IgD-negative memory B cell (primary cell): ENCODE measurements around the gene ZNF821. TPM values are rescaled to one million over a fixed set of nuclear protein-coding genes. Genes with fewer than 3 reads are reported as not detected.
"Not testable (repeated sequence)": the region's sequence is repeated elsewhere in the genome, so short reads cannot be mapped to it uniquely, and the experiment has no call there.

Experiments used
- H3K27ac Mint-ChIP-seq, 3 donors: one replicate each; pipeline ENCODE4 v1.8.0; 2020 to 2022; ENCODE audit warnings: mild to moderate bottlenecking in 3 of 3, mixed read lengths in 3 of 3, moderate library complexity in 1 of 3
- H3K27me3 Mint-ChIP-seq: one replicate; pipeline ENCODE4 v1.8.0; 2021; ENCODE audit warnings: mixed read lengths
- H3K36me3 Mint-ChIP-seq: one replicate; pipeline ENCODE4 v1.8.0; 2020; ENCODE audit warnings: mild to moderate bottlenecking, mixed read lengths
- H3K4me1 Mint-ChIP-seq, 3 donors: one replicate each; pipeline ENCODE4 v1.8.0; 2020 to 2022; ENCODE audit warnings: mixed read lengths in 3 of 3, mild to moderate bottlenecking in 1 of 3
- H3K4me3 Mint-ChIP-seq, 4 donors: one replicate each; pipeline ENCODE4 v1.8.0; 2020 to 2022; ENCODE audit warnings: mild to moderate bottlenecking in 4 of 4, mixed read lengths in 4 of 4, moderate library complexity in 3 of 4
- H3K9me3 Mint-ChIP-seq, 3 donors: one replicate each; pipeline ENCODE4 v1.8.0; 2020 to 2021; ENCODE audit warnings: mixed read lengths in 3 of 3, mild to moderate bottlenecking in 1 of 3
- polyA plus RNA-seq: library from polyadenylated mRNA; unstranded; fragments of 300-500 nt; fragmentation: Illumina TruSeq; gene quantifications from one replicate; pipeline ENCODE4 v1.2.3, GENCODE V29; 2021

ZNF821 gene
- polyA plus RNA-seq, 1 donor from 2014 or later: 34.3 TPM

DNA sequence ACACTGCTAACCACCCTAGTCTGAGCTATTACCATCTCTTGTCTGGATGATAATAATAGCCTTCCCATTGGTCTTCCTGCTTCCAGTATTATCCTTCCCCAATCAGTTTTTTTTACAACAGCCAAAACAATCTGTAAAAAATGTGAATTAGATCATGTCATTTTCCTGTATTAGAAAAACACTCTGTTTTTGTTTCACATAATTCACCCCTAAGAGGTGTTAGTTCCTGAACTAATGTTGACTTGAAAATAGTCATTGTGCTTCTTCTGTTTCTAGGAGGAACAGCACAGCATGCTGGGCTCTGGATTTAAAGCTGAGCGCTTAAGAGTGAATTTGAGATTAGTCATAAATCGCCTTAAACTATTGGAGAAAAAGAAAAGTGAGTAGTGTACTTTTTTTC lies 31.4 kb upstream of the ZNF821 start:
- H3K4me1 Mint-ChIP-seq: peaks cover 31 to 46% (median 36%) of the 10 kb centered on the region in 3 donors
- peak overlapping the region in 1 of 3 donors; percentile 68 for H3K27ac Mint-ChIP-seq
- peak overlapping the region in 1 of 4 donors; percentile 45 for H3K4me3 Mint-ChIP-seq
- peaks cover 17% of the 10 kb centered on the region for H3K36me3 Mint-ChIP-seq
- H3K9me3 Mint-ChIP-seq: no peaks in the 10 kb centered on the region
- H3K27me3 Mint-ChIP-seq: no peaks in the 10 kb centered on the region

- H3K4me1 Mint-ChIP-seq: peaks cover 31 to 49% (median 38%) of the 10 kb centered on the region in 3 donors
- H3K27ac Mint-ChIP-seq: no peak overlapping the region
- no peaks in the 10 kb centered on the region for H3K9me3 Mint-ChIP-seq
- H3K4me3 Mint-ChIP-seq: no peak overlapping the region
- peaks cover 17% of the 10 kb centered on the region for H3K36me3 Mint-ChIP-seq
- H3K27me3 Mint-ChIP-seq: no peaks in the 10 kb centered on the region
Measured at GRCh38 chr16:71914802-71915201, 30.8 kb upstream of the ZNF821 start.

GRCh38 chr16:71912534-71913275 lies 28.7 kb upstream of the ZNF821 start:
- Mint-ChIP-seq H3K27ac (peak overlapping the region in 1 of 3 donors; percentile 14), H3K9me3 (no peaks in the 10 kb centered on the region), H3K36me3 (peaks cover 5% of the 10 kb centered on the region), H3K4me3 (peak overlapping the region in 1 of 4 donors; percentile 76), H3K4me1 (peaks cover 28 to 51% (median 41%) of the 10 kb centered on the region in 3 donors), H3K27me3 (no peaks in the 10 kb centered on the region)

DNA sequence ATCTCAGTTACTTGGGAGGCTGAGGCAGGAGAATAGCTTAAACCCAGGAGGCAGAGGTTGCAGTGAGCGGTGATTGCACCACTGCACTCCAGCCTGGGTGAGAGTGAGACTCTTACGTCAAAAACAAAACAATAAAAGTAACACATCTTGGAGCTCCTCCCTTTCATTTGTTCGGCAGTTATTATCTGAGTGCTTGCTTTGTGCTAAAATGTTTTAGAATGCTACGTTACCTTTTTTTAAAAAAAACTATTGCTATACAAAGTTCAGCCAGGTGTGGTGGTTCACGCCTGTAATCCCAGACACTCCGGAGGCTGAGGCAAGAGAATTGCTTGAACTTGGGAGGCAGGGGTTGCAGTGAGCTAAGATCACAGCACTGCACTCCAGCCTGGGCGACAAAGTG lies 27.1 kb upstream of the ZNF821 start:
- no peaks in the 10 kb centered on the region for H3K9me3 Mint-ChIP-seq
- H3K27ac Mint-ChIP-seq: peak overlapping the region in 1 of 3 donors; percentile 46
- peaks cover 24 to 46% (median 37%) of the 10 kb centered on the region in 3 donors for H3K4me1 Mint-ChIP-seq
- no peak overlapping the region for H3K4me3 Mint-ChIP-seq
- peaks cover 12% of the 10 kb centered on the region for H3K36me3 Mint-ChIP-seq
- no peaks in the 10 kb centered on the region for H3K27me3 Mint-ChIP-seq

DNA sequence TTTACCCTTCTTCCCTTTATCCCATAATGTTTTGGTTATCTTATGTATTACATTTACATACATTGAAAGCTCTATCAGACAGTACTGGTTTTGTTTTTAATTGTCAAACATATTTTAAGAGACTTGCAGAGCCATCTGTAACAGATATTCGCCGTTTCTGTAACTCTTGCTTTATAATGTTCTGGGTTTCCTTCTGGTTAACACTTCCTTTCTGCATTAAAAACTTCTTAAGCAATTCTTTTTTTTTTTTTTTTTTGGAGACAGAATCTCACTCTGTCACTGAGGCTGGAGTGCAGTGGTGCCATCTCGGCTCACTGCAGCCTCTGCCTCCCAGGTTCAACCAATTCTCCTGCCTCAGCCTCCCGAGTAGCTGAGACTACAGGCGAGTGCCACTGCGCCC lies 21.8 kb upstream of the ZNF821 start:
- peak overlapping the region; percentile 46 to 62 (median 53) for H3K27ac Mint-ChIP-seq
- peak overlapping the region in 2 of 4 donors; percentile 47 to 83 for H3K4me3 Mint-ChIP-seq
- not testable (repeated sequence) for H3K9me3 Mint-ChIP-seq, H3K36me3 Mint-ChIP-seq, H3K27me3 Mint-ChIP-seq
- peaks cover 37 to 45% (median 40%) of the 10 kb centered on the region in 3 donors for H3K4me1 Mint-ChIP-seq

DNA sequence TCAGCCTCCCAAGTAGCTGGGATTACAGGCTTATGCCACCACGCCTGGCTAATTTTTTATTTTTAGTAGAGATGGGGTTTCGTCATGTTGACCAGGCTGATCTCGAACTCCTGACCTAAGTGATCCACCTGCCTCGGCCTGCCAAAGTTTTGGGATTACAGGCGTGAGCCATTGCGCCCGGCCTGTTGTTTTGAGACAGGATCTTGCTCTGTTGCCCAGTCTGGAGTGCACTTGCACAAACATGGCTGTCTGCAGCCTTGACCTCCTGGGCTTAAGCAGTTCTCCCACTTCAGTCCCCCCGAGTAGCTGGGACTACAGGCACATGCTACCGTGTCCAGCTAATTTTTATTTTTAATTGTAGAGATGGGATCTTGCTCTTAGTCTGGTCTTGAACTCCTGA lies 20.3 kb upstream of the ZNF821 start:
- Mint-ChIP-seq H3K27ac (peak overlapping the region in 2 of 3 donors; percentile 39 to 44), H3K4me1 (peaks cover 39 to 46% (median 44%) of the 10 kb centered on the region in 3 donors), H3K36me3 (peaks cover 10% of the 10 kb centered on the region), H3K4me3 (peak overlapping the region in 2 of 4 donors; percentile 14 to 82), H3K9me3 (no peaks in the 10 kb centered on the region), H3K27me3 (no peaks in the 10 kb centered on the region)

DNA sequence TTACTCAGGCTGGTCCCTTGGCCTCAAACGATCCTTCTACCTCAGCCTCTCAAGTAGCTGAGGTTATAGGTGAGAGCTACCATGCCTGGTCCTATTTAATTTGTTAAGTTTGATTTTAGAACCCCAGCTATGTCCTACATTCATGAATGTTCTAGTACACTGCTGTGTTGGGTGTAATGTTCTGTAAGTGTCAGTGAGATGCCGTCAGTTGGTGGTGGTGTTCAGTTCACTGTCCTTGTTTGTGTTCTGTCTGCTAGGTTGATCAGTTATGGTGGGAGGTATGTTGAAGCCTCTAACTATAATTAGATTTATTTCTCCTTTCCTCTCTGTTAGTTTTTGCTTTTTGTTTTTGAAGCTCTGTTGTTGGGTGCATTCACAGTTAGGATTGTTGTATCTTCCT lies 19.6 kb upstream of the ZNF821 start:
- no peaks in the 10 kb centered on the region for H3K9me3 Mint-ChIP-seq
- peaks cover 38 to 47% (median 43%) of the 10 kb centered on the region in 3 donors for H3K4me1 Mint-ChIP-seq
- H3K27ac Mint-ChIP-seq: peak overlapping the region; percentile 44 to 74 (median 63)
- peaks cover 10% of the 10 kb centered on the region for H3K36me3 Mint-ChIP-seq
- no peaks in the 10 kb centered on the region for H3K27me3 Mint-ChIP-seq
- H3K4me3 Mint-ChIP-seq: peak overlapping the region in 2 of 4 donors; percentile 3 to 77

- no peaks in the 10 kb centered on the region for H3K27me3 Mint-ChIP-seq
- peaks cover 36 to 46% (median 39%) of the 10 kb centered on the region in 3 donors for H3K4me1 Mint-ChIP-seq
- H3K36me3 Mint-ChIP-seq: peaks cover 11% of the 10 kb centered on the region
- H3K9me3 Mint-ChIP-seq: no peaks in the 10 kb centered on the region
- H3K27ac Mint-ChIP-seq: peak overlapping the region; percentile 45 to 76 (median 74)
- H3K4me3 Mint-ChIP-seq: peak overlapping the region in 3 of 4 donors; percentile 23 to 86 (median 38)
Measured at GRCh38 chr16:71902656-71903365, 18.8 kb upstream of the ZNF821 start.

GRCh38 chr16:71899171-71899570 lies 15.2 kb upstream of the ZNF821 start:
- no peaks in the 10 kb centered on the region for H3K9me3 Mint-ChIP-seq
- peak overlapping the region; percentile 11 to 62 (median 31) for H3K27ac Mint-ChIP-seq
- H3K27me3 Mint-ChIP-seq: no peaks in the 10 kb centered on the region
- H3K36me3 Mint-ChIP-seq: peaks cover 3% of the 10 kb centered on the region
- peak overlapping the region in 2 of 4 donors; percentile 81 to 93 for H3K4me3 Mint-ChIP-seq
- peaks cover 33 to 46% (median 41%) of the 10 kb centered on the region in 3 donors for H3K4me1 Mint-ChIP-seq

GRCh38 chr16:71896764-71897368 lies 12.9 kb upstream of the ZNF821 start:
- H3K4me3 Mint-ChIP-seq: peak overlapping the region; percentile 75 to 99 (median 98)

GRCh38 chr16:71895679-71896365 lies 11.8 kb upstream of the ZNF821 start:
- H3K27me3 Mint-ChIP-seq: no peaks in the 10 kb centered on the region
- no peaks in the 10 kb centered on the region for H3K9me3 Mint-ChIP-seq
- peak overlapping the region; percentile 94 to 98 (median 98) for H3K27ac Mint-ChIP-seq
- peaks cover 3% of the 10 kb centered on the region for H3K36me3 Mint-ChIP-seq
- H3K4me3 Mint-ChIP-seq: peak overlapping the region; percentile 97 to 99 (median 98)
- H3K4me1 Mint-ChIP-seq: peaks cover 18 to 28% (median 19%) of the 10 kb centered on the region in 3 donors

More at GRCh38 chr16:71896764-71897368, 12.9 kb upstream of the ZNF821 start:
- Mint-ChIP-seq H3K4me1 (peaks cover 22 to 34% (median 27%) of the 10 kb centered on the region in 3 donors), H3K27me3 (no peaks in the 10 kb centered on the region), H3K9me3 (no peaks in the 10 kb centered on the region), H3K36me3 (peaks cover 3% of the 10 kb centered on the region), H3K27ac (peak overlapping the region; percentile 78 to 98 (median 94))

- Mint-ChIP-seq H3K4me1 (peaks cover 14 to 22% (median 16%) of the 10 kb centered on the region in 3 donors), H3K36me3 (peaks cover 3% of the 10 kb centered on the region), H3K27ac (peak within 1 kb of the TSS; percentile 94 to 98 (median 98)), H3K27me3 (no peaks in the 10 kb centered on the region), H3K9me3 (no peaks in the 10 kb centered on the region), H3K4me3 (peak within 1 kb of the TSS; percentile 97 to 99 (median 98))
Measured at GRCh38 chr16:71894921-71895678, 11.1 kb upstream of the ZNF821 start, which contains the start of gene IST1. IST1 (plus strand) TSS chr16:71895531; CDS start chr16:71915641, 20,110 bp downstream.

GRCh38 chr16:71894229-71894920 lies 10.4 kb upstream of the ZNF821 start:
- H3K4me3 Mint-ChIP-seq: peak overlapping the region; percentile 97 to 99 (median 98)
- H3K27ac Mint-ChIP-seq: peak overlapping the region; percentile 94 to 98 (median 98)
- H3K27me3 Mint-ChIP-seq: no peaks in the 10 kb centered on the region
- H3K4me1 Mint-ChIP-seq: peaks cover 13 to 21% (median 14%) of the 10 kb centered on the region in 3 donors
- H3K36me3 Mint-ChIP-seq: peaks cover 3% of the 10 kb centered on the region
- no peaks in the 10 kb centered on the region for H3K9me3 Mint-ChIP-seq
